SU-DHL-6 (cell line): ENCODE data around the gene DIAPH3.

Source experiments
- CTCF ChIP-seq: fragments of 200-600 bp; sonication (generic); IDR thresholded peaks from one replicate; pipeline ENCODE4 v1.5.1; 2017; ENCODE audit warnings: antibody characterized with exemption, mild to moderate bottlenecking, low read length, moderate library complexity; ENCODE audit not compliant: insufficient read depth, poor library complexity, severe bottlenecking
- EZH2phosphoT487 ChIP-seq: fragments of 200-600 bp; sonication (generic), shearing (Covaris generic); conservative IDR thresholded peaks from 2 replicates; pipeline ENCODE4 v1.6.1; 2018; ENCODE audit warnings: mild to moderate bottlenecking, antibody characterized with exemption, low read length, moderate library complexity, mixed read lengths

GRCh38 chr13:59677966-59678814, 485.5 kb downstream of the DIAPH3 start:
- TF ChIP-seq CTCF = peak; percentile 56
- no peak for TF ChIP-seq EZH2phosphoT487
